ENCODE data around the gene TMOD2.
A peak's percentile ranks its signal among the peaks of the same experiment; 100 is the strongest.

GRCh38 chr15:51782357-51782896 is 31.0 kb downstream of the TMOD2 start:
- peak in 2 of 3 experiments; percentile 46 to 64 for TF ChIP-seq CTCF (optimal IDR thresholded peaks at IDR 0.05 in 1 of 3, IDR thresholded peaks at IDR 0.05 in 1 of 3, conservative IDR thresholded peaks at IDR 0.05 in 1 of 3; ENCODE audit: extremely low read depth in 1 of 3, insufficient read depth in 2 of 3, low read length in 3 of 3)
- no peak for TF ChIP-seq EZH2 (IDR thresholded peaks at IDR 0.05; ENCODE audit: low read length)
